Mesodermal cell (in vitro differentiated cells): Measurements from ENCODE around the gene BCKDHA.

Source experiments
- H3K27ac ChIP-seq: 2 replicates; pipeline ENCODE4 v1.7.0; 2013; ENCODE audit warnings: mild to moderate bottlenecking, low read depth, low read length, moderate library complexity; ENCODE audit not compliant: severe bottlenecking
- H3K36me3 ChIP-seq: 2 replicates; pipeline ENCODE4 v1.7.1; 2013; ENCODE audit warnings: mild to moderate bottlenecking, low read length, moderate library complexity; ENCODE audit not compliant: control insufficient read depth, insufficient read depth
- H3K4me1 ChIP-seq: one replicate; pipeline ENCODE4 v1.7.1; 2013; ENCODE audit warnings: mild to moderate bottlenecking, low read length; ENCODE audit not compliant: insufficient read depth, control insufficient read depth, poor library complexity, severe bottlenecking
- H3K4me3 ChIP-seq: 2 replicates; pipeline ENCODE4 v1.7.0; 2013; ENCODE audit warnings: low read length, control low read depth, mild to moderate bottlenecking; ENCODE audit not compliant: insufficient read depth, poor library complexity, severe bottlenecking; ENCODE audit errors: extremely low read depth
- H3K9me3 ChIP-seq: 2 replicates; pipeline ENCODE4 v1.7.1; 2013; ENCODE audit warnings: mild to moderate bottlenecking, low read length, moderate library complexity; ENCODE audit not compliant: control insufficient read depth
- WGBS, 2 experiments: methylation state at CpG; one replicate each; pipeline ENCODE4 v1.1.5; 2013; ENCODE audit warnings: missing lambda C conversion rate in 2 of 2; ENCODE audit not compliant: insufficient coverage in 2 of 2; 5-methylcytosine and 5-hydroxymethylcytosine counted together

Gene BCKDHA

DNA sequence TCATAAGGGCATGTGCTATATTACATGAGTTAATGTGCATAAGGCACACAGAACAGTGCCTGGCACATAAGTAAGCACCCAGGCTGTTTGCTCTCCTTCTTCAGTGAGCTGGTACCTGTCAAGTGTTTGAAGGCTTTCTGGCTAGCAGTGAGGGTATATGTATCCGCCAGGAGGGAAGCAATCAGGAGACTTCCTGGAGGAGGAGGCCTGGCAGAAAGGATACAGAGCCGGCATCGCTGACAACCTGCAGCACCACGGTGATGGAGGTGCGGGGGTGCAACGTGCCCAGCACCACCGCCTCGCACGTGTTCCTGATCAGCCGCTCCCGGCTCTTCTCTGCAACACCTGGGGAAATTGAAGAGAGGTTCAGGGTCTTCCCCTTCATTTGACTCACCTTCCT lies 6.0 kb upstream of the BCKDHA start:
- H3K4me1 ChIP-seq = no peaks in the 10 kb centered on the region
- H3K9me3 ChIP-seq = no peaks in the 10 kb centered on the region
- H3K36me3 ChIP-seq = peaks cover 45% of the 10 kb centered on the region
- no peak overlapping the region for H3K27ac ChIP-seq
- WGBS, 2 experiments = 91 to 92% methylated on average over 9 to 11 of the region's 11 CpGs
- no peak overlapping the region for H3K4me3 ChIP-seq

DNA sequence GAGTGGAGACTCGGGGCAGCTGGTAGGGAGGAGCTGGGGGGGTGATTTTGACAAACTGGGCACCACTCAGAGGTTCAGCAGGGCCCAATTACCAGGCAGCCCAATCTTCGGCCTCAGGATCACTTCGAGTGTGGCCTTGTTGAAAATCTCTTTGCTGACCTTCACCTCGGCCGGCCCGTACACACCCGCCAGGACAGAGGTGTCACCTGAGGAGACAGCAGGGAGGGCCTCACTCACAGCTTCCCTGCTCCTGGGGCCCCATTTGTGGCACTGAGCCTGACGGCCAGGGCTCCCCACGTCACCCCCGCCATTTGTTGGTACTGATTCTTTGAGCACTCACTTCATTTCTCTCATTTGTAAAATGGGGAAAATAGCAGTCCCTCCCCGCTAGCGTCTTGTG lies 4.8 kb upstream of the BCKDHA start:
- 95 to 98% methylated on average over 10 to 12 of the region's 12 CpGs for WGBS, 2 experiments
- H3K36me3 ChIP-seq = peaks cover 37% of the 10 kb centered on the region
- H3K9me3 ChIP-seq = no peaks in the 10 kb centered on the region
- no peak overlapping the region for H3K27ac ChIP-seq
- H3K4me3 ChIP-seq = no peak overlapping the region
- no peaks in the 10 kb centered on the region for H3K4me1 ChIP-seq

DNA sequence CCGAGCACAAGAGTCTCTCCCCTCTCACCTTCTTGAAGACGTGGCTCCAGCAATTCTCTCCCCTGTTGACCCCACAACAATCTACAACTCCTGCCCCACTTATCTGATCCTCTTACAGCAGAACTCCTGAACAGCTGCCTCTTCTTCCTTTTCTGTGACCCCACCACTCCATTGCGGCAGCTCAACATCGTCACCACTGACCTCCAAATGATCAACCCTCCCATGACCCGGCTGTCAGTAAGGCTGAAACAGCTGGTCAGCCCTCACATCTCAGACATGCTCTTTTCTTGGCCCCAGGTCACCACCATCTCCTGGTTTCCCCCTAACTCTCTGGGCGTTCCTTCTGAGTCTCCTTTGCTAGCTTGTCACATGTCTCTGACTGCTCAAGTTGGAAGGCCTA lies 2.3 kb upstream of the BCKDHA start:
- WGBS, 2 experiments = 78 to 84% methylated on average over 6 of the region's 6 CpGs
- no peak overlapping the region for H3K4me3 ChIP-seq
- no peak overlapping the region for H3K27ac ChIP-seq
- peaks cover 16% of the 10 kb centered on the region for H3K36me3 ChIP-seq
- no peaks in the 10 kb centered on the region for H3K9me3 ChIP-seq
- peaks cover 7% of the 10 kb centered on the region for H3K4me1 ChIP-seq

DNA sequence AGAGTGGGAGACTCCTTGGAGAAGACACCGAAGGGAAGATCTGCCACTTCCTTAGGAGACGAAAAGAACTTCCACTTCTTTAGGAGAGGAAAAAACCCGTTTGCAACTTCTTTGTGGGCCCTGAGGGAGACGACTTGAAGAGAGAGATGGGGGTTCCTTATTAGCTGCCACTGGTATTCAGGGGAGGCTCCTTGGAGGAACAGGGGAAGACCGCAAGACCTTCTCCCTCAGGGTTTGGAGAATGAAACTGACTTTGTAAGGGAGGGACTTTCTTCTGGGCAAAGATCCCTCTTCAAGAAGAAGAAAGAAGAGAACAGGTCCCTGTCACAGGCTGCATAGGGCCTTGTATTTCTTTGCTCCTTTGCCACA lies 416 bp downstream of the BCKDHA start:
- Histone ChIP-seq H3K4me1 (peaks cover 11% of the 10 kb centered on the region), H3K27ac (peak overlapping the region; percentile 100), H3K36me3 (no peaks in the 10 kb centered on the region), H3K9me3 (no peaks in the 10 kb centered on the region), H3K4me3 (peak overlapping the region; percentile 95)
- WGBS, 2 experiments = 0% methylated on average over 3 to 5 of the region's 5 CpGs

DNA sequence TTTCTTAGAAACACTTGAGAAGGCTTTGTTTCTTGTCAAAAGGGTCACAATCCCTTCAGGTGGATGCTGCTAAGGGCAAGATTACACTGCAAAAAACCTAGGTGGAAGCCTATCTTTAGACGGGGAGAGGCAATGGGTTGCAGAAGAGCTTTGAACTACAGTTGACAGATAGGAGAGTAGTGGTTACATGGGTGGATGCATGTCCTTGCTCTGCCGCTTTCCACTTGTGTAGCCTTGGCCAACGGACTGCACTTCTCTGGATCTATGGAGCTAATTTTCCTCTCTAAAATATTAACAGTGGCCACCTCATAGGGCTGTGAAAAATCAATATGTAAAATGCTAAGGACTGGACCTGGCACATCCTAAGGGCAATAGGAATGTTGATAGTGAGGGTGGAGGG lies 980 bp downstream of the BCKDHA start:
- WGBS, 2 experiments = 56% methylated on average over 1 of the region's 3 CpGs
- H3K27ac ChIP-seq = no peak overlapping the region
- H3K4me1 ChIP-seq = peaks cover 11% of the 10 kb centered on the region
- H3K4me3 ChIP-seq = peak overlapping the region; percentile 95
- no peaks in the 10 kb centered on the region for H3K9me3 ChIP-seq
- no peaks in the 10 kb centered on the region for H3K36me3 ChIP-seq

DNA sequence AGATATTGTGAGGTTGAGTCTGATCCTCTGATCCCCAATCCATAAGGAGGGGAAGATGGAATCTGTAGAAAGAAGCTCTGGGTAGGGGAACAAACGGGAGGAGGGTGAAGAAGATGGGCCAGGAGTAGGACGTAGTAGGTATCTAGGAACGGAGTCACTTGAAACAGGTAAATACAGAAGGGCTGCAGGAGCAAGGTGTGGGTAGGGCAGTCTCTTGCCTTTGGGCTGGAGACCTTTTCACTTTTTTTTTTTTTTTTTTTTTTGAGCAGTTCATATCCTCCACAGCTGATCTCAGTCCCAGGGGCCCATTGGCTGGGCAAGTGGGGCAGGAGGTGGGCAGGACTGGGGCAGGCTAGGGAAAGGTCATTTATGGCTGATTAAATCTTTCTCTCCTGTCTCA lies 1.5 kb downstream of the BCKDHA start:
- no peaks in the 10 kb centered on the region for H3K9me3 ChIP-seq
- 89 to 100% methylated on average over 3 of the region's 3 CpGs for WGBS, 2 experiments
- no peak overlapping the region for H3K27ac ChIP-seq
- H3K4me3 ChIP-seq = peak overlapping the region; percentile 95
- peaks cover 11% of the 10 kb centered on the region for H3K4me1 ChIP-seq
- H3K36me3 ChIP-seq = no peaks in the 10 kb centered on the region

DNA sequence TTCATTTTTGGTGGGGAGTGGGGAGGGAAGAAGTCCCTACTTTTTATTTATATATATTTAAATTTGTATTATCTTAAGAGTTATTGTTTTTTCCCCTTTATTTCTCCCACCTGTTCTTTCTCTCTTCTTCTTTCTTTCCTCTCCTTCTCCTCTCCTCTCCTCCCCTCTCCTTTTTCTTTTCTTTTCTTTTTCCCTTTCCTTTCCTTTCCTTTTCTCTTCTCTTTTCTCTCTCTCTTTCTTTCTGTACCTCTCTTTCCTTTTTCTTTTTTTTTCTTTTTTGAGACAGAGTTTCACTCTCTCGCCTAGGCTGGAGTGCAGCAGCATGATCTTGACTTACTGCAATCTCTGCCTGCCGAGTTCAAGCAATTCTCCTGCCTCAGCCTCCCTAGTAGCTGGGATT lies 1.9 kb downstream of the BCKDHA start:
- no peak overlapping the region for H3K27ac ChIP-seq
- no peak overlapping the region for H3K4me3 ChIP-seq
- H3K36me3 ChIP-seq = no peaks in the 10 kb centered on the region
- peaks cover 11% of the 10 kb centered on the region for H3K4me1 ChIP-seq
- WGBS, 2 experiments = 79 to 88% methylated on average over 2 of the region's 2 CpGs
- no peaks in the 10 kb centered on the region for H3K9me3 ChIP-seq

DNA sequence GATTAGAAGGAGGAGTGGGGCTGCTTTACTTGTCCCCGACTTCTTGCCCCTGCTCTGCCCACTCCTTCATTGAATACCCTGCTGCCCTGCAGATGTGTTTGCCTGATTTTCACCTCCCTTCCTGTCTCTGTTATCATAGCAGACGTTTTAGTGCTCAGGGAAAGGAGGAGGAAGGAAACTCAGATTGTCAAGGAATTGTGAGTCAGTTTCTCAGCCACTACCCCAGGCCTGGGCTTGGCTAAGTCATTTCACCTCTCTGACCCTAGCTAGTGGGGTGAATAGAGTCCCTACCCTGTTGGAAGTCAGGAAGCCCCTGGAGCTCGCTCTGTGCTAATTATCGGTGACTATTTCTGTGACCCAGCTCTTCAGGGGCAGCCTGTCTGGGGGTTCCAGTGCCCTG lies 3.9 kb downstream of the BCKDHA start:
- H3K27ac ChIP-seq = peak overlapping the region; percentile 16
- peaks cover 11% of the 10 kb centered on the region for H3K4me1 ChIP-seq
- H3K4me3 ChIP-seq = no peak overlapping the region
- H3K36me3 ChIP-seq = peaks cover 2% of the 10 kb centered on the region
- H3K9me3 ChIP-seq = no peaks in the 10 kb centered on the region
- 100% methylated on average over 2 of the region's 4 CpGs; no CpG with 5 or more reads in 1 of the 2 experiments for WGBS, 2 experiments

DNA sequence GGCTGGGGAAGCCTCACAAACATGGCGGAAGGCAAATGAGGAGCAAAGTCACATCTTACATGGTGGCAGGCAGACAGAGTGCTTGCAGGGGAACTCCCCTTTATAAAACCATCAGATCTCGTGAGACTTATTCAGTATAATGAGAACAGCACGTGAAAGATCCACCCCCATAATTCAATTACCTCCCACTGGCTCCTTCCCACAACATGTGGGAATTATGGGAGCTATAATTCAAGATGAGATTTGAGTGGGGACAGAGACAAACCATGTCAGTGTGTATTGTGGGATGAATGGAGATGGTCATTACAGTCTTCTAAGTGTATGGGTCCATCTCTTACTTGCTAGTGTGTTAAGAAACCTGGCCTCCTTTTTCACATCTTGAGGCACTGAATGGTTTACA lies 4.4 kb downstream of the BCKDHA start:
- WGBS, 2 experiments = 100% methylated on average over 2 of the region's 3 CpGs; no CpG with 5 or more reads in 1 of the 2 experiments
- Histone ChIP-seq H3K4me3 (no peak overlapping the region), H3K27ac (no peak overlapping the region), H3K9me3 (no peaks in the 10 kb centered on the region), H3K36me3 (peaks cover 2% of the 10 kb centered on the region), H3K4me1 (peaks cover 11% of the 10 kb centered on the region)

DNA sequence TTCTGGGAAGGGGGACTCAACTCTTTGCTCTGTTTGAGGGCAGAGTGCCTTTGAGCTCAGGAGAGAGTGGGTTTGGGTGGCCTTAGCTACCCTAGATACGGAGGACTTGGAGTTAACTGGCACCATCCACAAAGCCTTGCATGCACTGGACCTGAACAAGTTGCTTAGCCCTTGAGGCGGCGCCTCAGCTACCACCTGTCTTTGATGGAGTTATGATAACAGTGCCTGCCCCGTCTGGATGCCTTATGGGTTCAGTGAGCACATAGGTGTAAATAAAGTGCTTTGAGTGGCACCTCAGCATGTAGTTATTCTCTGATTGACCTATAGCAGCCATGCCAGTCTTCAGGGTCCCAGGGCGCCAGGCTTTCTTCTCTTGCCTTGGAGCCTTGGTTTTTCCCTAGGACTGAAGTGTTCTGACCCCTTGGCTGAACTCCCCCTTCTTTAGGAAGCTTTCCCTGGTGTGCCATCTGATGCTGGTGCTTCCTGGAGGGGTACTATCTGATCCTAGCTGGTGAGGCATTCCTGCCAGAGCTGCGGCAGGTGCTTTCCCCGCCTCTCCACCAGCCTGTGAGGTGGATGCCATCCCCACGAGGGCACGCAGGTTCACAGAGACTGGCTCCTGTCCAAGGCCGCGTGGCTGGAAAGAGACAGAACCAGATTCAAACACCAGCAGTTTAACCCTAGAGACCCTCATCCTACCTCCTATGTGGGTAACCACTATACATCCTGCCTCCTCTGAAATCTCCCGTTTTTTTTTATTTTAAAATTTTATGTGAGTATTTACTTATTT lies 5.8 kb downstream of the BCKDHA start:
- no peaks in the 10 kb centered on the region for H3K9me3 ChIP-seq
- no peak overlapping the region for H3K27ac ChIP-seq
- peaks cover 15% of the 10 kb centered on the region for H3K4me1 ChIP-seq
- 89 to 90% methylated on average over 11 of the region's 12 CpGs for WGBS, 2 experiments
- H3K36me3 ChIP-seq = peaks cover 2% of the 10 kb centered on the region
- no peak overlapping the region for H3K4me3 ChIP-seq

DNA sequence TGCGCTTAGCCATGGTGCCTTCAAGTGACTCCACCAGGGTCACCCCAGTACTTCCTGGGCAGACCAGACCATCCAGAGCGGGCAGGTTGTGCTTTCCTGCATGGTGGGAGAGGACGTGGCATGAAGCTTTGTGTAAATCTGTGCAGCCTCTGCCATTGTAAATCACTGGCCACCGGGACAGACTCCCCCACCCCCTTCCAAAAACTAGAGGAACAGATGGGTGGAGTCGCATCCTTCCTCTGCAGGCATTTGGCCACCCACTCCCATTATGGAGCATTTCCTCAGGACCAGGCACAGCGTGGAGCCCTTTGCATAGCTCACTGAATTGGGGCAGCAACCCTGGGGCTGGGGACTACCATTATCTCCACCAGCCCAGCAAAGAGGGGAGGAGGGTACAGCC lies 8.2 kb downstream of the BCKDHA start:
- Histone ChIP-seq H3K4me1 (peaks cover 9% of the 10 kb centered on the region), H3K9me3 (no peaks in the 10 kb centered on the region), H3K36me3 (peaks cover 8% of the 10 kb centered on the region), H3K27ac (no peak overlapping the region), H3K4me3 (no peak overlapping the region)
- WGBS, 2 experiments = 93 to 96% methylated on average over 2 to 4 of the region's 6 CpGs
